ENCODE data around the gene RIMS1. TPM values are rescaled to one million over a fixed set of nuclear protein-coding genes. Genes with fewer than 3 reads are reported as not detected.
"Not testable (repeated sequence)": the region's sequence is repeated elsewhere in the genome, so short reads cannot be mapped to it uniquely, and the experiment has no call there.

RIMS1 gene
- total RNA-seq, 1 donor from 2014 or later = 0.48 TPM

DNA sequence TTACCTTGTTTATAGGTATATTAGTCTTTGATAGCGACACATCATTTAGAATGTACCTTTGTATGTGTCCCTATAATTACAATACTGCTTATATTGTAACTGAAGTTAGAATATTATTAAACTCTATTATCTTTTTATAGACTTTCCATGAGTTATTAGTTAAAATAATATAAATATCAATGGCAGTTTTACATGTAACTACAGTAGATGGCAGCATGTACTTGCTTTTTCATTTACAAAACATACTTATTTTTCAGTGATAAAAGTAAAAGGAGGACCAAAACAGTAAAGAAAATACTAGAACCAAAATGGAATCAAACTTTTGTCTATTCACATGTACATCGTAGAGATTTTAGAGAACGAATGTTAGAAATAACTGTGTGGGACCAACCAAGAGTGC is 364.3 kb downstream of the RIMS1 start:
- no peak for ATAC-seq

DNA sequence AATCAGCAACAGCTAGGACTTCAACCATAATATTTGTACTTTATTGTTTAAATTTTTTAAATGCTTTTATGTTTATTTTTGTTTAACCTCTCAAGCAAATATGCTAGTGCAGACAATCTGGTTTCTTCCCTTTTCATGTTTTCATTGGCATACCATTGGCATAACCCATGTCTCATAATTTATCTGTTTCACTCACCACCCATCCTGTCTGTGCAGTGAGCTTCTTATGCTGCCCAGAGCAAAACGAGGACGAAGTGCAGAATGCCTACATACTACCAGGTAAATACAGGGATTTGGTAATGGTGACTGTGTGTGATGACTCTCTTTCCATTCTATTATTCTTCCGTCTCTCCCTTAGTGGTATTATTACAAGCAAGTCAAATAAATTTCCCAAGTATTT is 374.1 kb downstream of the RIMS1 start:
- ATAC-seq = no peak

DNA sequence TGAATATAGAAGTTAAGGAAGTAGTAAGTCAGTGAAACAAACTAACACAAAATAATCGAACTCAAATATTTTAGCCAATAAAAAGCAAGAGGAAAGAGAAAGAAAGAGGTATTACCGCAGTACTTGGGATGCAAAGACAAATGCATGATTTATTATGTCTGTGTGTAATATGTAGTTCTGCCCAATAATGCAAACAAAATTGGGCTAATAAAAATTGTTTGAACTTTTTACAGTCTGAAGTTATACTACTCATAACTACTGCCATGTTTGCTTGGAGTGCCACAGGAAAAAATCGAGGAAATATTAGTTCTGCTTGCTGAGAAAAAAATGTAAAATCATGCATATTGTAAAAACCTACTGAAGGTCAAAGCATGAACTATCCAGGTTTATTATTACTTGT is 375.2 kb downstream of the RIMS1 start:
- no peak for ATAC-seq

DNA sequence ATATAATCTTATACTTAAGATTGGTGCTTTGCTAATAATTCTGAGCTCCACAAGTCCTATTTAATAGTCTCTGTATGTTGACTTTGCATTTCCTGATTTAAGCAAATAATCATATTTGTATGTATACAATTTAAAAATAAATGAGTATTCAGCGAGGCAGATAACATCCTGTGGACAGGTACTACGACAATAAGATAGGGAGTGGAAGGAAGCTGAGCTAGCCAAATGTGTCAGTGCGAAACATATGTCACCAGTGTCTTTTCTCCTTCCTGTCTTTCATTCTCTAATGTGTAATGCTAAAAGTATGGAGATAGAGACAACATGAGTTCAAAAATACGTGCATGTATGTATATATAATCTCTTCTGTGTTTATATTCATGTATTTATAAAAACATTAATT is 375.9 kb downstream of the RIMS1 start:
- no peak for ATAC-seq

DNA sequence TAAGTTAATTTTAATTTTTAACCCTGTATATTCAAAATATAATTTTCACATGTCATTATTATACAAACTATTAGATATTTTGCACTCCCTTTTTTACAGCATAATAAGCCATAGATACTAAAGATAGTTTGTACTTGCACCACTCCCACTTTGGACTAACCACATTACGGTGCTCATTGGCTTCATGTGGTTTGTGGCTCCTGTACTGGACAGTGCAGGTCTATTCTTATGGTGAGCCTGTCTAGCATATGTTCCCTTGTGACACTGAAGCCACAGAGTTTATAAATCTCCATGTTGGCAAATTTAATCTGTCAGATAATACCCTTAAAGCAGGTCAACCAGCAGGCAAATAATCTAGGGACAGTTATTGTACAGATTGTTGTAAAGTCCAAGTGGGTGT is 381.1 kb downstream of the RIMS1 start:
- no peak for ATAC-seq

DNA sequence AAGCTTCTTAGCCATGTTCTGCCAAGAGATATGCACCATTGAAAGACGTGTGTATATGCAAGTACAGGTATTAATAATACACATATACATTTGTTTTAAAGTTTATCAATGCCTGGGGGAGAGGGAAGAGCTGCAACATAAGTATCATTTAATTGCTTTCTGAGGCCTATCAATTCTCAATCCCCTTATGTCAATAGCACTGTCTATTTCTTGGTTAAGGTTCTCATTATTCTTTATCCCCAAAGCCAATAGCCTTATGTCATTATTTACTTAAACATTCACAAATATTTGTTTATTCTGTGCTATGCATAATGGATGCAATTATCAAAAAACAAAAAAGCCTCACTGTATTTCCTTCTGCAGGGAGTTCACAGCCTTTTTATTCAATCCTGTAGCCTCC is 385.2 kb downstream of the RIMS1 start:
- no peak for ATAC-seq

DNA sequence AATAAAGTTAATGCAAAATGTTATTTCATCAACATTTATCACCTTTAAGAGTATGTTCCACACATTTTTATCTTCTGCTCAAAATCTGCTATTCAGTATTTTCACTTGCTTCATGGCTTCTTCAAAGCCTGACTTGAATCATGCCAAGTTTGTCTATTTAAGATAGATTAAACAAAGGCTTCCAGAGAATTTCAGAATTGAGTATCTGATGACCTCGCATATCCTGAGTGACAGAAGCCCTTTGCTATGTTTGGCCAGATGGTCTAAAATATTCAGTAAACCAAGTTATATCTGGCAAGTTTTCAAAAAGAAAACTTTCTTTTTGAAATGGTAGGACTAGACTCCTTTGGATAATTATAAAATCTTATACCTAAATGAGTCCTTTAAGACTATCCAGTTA is 386.6 kb downstream of the RIMS1 start:
- ATAC-seq = no peak

DNA sequence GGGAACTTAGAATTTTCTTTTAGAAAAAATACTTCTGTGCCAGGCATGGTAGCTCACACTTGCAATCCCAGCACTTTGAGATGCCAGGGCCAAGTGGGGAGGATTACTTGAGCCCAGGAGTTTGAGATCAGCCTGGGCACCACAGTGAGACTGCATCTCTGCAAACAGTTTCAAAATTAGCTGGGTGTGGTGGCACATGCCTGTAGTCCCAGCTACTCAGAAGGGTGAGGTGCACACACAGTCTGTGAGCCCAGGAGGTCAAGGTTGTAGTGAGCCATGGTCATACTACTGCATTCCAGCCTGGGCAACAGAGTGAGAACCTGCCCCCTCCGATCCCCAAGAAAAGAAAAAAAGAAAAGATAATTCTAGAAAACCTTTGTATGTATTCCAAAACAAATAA is 389.5 kb downstream of the RIMS1 start:
- no peak for ATAC-seq

DNA sequence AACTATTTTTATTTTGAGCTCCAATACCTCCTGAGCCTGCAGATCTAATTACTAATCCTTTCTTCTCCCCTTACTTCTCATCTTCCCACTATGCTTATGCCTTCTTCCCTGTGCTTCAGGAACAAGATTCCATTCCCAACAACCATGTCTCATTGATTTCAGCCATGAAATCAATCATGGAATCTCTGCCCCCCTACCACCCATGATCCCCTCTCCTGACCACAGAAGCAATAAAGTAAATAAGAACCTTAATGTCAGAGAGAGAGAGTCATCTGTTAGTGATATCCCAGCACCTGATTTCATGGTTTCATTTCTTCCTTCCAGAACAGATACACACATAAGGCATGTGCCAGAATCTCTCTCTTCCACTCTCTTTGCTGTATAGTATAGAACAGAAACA is 395.9 kb downstream of the RIMS1 start:
- no peak for ATAC-seq

DNA sequence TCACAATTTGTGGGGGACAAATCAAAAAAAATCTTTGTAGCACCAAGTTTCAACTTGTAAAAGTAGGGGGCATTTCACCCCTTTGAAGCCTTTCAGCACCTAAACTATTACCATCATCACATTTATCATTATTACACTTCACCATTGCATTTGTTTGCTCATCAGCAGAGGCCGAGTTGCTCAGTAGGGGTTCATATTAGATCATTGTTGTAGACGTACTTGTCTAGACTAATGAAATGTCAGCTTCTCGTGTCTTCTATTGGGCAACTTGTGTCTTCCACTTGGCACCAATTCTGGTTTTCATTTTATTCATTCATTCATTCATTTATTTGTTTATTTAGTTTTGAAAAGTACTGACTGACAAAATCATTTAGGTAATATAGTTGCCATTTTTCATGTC is 397.2 kb downstream of the RIMS1 start:
- ATAC-seq = no peak

DNA sequence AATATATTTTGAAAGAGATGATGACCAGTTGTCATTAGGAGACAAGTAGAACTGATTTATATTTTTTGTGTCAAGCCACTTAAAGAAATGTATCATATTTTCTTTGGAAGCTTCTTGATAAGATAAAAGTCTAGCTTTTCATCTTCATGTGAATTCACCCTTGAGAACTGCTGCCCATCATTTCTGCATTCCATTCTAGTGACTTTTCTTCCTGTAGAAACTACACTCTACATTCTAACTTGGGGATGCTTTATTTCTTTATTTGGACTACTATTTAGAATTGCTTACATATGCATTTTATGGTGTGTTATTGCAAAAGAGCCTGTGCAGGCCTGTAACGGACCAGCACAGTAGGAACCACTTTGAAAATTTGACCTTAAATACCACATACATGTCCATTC is 400.6 kb downstream of the RIMS1 start:
- no peak for ATAC-seq

DNA sequence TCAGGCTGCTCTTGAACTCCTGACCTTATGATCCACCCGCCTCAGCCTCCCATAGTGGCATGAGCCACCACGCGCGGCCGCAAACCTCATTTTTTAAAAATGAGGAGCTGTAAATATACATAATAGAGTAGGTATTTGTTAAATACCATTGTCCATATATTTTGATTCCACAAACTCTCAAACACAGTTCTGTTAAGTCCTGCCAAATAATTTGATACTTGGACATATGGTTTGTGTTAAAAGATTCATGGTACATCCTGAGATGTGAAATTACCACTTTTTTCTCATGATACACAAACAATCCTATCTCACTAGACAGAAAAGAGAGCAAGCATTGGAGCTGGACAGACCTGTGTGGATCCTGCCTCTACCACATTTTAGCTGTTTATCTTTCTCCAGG is 401.5 kb downstream of the RIMS1 start:
- no peak for ATAC-seq

DNA sequence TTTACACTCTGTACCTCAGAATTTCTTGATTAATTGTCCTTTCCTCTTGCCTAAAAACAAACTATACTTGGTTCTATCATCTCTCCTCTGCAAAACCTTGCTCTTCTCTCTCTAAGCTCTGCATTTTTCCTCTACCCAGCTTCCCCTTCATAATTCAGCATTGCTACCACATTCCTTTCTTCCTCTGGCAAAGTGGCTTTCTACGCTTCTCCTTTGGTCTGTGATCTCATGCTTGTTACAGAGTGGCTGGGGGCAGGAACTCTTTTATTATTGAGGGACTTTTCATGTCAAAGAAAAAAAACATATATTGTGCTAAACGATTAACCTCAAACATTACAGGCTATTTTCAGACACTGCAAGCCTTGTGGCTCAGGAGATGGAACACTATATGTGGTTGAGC is 402.2 kb downstream of the RIMS1 start:
- no peak for ATAC-seq

DNA sequence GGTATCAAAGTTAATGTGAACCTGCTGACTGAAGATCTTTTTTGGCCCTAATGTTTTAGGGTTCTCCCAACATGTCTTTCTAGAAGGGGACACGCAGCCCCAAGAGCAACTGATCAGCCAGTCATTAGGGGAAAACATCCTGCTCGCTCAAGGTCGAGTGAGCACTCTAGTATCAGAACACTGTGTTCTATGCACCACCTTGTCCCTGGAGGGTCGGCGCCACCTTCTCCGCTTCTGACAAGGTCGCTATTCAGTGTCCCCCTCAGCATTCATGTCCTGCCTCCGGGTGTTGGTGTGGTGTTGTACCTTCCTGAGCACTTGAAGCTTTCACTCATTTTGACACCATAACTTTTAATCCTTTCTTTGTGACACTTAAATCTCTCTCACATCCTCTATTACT is 404.3 kb downstream of the RIMS1 start:
- ATAC-seq = no peak

DNA sequence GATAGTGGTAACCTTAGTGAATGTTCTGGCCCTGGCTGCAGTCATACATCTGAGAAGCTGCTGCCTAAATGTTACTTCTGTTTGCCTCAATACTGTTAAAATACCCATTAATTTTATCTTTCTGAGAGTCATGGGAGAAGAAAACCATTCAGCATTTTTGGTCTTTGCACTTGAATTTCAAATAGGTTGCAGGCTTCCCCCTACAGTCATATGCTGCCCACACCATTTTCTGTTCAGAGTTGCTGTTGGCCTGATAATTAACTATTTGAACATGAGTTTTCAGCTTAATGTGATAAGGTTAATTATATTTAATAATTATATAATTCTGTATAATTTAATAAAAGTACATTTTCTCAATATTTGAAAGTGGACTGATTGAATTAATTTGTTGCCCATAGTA is 410.0 kb downstream of the RIMS1 start:
- no peak for ATAC-seq

DNA sequence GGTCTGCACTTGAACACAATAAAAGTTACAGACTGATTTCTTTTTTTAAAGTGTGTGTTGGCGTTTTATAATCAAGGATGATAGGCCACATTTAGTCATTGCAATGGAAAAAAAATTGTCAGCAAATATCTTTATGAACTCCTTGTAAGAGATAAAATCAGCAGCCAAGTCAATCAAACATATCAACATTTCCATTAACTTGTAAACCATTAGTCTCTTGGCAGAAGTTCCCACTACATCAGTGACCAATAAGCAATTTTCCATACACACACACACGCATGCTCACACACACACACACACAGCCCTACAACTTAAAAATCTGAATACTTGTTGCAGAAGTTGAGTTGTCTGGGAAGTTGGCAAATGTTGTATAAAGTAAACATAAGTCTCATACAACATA is 419.6 kb downstream of the RIMS1 start:
- no peak for ATAC-seq

DNA sequence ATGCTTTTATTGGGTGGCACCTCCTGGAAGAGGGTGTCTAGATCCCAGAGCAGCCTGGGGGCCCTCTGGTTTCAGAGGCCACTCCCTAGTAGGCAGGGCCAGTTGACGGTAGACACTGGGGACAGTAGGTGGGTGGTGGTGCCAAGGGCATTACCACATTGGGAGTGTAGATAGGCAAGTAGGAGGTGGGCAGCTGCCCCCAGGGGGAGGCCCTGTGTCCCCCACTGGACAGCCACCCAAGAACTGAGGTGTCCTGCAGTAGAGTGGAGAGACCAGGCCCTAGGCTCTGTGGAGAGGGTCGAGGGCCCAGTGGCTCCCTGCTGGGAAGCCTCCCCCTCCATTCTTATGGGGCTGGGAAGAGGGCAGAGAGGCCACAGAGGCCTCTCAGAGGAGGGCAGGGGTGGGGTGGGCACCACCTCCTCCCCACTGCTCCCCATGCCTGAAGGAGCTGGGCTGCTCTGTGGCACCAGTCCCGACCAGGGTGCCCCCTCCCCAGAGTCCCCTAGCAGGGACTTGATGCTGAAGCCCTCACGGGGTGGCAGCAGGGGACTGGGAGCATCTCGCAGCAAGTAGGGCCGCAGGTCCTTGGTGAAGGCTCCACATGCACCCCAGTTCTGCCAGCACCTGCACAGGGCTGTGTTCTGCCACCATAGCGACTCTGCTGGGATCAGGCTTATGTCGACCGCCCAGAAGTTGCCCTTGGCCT is 430.5 kb downstream of the RIMS1 start:
- ATAC-seq = no peak

DNA sequence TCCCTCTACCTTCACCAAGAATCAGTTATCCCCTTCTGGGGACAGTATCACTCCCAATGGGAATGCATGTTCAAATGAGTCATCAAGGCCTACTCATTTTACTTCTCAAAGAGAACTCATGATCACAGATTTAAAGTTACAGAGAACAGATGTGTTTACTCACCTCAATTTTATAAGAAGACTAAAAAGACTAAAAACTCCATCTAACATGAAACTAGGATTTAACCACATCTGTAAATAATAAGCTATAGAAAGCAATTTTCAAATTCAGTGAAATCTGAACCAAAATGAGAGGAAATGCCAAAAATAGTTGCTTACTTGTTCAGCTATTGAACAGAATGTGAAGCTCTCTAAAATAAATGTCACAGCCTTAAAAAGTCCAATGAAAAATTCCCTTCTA is 435.4 kb downstream of the RIMS1 start:
- ATAC-seq = no peak

DNA sequence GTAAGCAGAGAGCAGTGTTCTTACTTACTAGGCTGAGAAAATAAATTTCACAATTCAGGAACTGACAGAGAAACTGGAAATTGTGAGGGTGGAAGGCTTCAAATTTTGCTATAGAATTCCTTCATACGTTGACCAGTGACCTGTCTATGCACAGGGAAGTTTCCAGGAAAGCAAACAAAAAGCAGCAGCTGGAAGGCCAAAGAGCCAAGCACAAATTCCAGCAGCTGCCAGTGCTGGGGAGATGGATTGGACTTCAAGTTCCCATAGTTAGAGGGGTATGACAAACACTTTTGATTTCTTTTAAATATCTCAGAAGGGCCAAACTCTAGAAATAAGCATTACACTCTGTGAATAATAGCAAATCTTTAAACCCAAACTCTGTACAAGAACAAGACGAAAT is 436.4 kb downstream of the RIMS1 start:
- ATAC-seq = no peak

DNA sequence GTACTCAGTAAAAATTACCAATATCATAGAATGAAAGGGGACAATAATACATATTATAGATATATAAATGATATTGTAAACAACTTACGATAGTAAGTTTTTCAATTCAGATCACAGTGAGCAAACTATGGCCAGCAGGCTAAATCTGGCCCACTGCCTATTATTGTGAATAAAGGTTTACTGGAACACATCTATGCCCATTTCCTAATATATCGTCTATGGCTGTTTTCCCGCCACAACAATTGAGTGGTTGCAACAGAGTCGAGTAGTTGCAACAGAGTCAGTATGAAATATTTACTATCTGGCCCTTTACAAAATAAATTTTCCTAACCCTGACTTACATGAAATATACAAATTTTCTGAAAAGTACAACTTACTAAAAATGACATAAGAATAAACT is 438.2 kb downstream of the RIMS1 start:
- ATAC-seq = no peak

DNA sequence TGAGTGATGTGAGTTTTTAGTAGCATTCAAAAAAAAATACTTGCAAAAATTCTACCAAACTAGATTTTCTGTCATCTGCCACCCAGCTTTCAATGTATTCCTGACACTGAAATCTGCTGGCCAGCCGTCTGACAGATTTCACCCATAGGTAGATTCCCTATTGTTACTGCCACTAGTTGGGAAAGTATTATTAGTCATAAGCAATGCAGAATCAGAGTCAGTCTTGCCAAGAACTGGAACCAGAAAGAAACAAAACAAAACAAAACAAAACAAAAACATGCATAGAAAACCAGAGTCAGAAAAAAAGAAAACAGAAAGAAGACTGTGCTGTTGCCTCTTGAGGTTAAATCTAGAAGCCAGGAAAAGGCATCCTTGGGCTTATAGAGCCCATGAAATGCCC is 442.4 kb downstream of the RIMS1 start:
- ATAC-seq = no peak

DNA sequence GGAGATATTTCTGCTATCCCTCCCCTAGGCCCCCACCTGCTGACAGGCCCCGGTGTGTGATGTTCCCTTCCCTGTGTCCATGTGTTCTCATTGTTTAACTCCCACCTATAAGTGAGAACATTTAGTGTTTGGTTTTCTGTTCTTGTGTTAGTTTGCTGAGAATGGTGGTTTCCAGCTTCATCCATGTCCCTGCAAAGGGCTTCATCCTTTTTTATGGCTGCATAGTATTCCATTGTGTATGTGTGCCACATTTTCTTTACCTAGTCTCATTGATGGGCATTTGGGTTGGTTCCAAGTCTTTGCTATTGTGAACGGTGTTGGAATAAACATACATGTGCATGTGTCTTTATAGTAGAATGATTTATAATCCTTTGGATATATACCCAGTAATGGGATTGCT is 448.9 kb downstream of the RIMS1 start:
- ATAC-seq = not testable (repeated sequence)

DNA sequence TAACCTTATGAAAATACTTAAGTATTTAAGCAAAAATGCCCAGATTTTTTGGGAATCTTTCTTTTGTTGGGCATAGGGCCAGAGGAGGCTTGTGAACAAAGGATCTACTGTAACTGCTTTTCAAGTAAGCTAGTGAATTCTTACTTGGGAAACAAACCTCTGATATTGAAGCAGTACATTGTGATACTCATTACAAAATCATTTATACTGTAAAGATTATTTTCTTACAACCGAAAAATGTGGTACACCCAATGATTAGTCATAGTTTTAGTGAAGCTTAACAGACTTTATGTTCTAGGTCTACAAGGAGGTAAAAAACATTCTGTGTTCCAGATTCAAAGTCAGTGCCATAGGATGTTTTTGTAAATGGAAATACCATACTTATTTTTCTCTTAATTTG is 462.6 kb downstream of the RIMS1 start:
- no peak for ATAC-seq

DNA sequence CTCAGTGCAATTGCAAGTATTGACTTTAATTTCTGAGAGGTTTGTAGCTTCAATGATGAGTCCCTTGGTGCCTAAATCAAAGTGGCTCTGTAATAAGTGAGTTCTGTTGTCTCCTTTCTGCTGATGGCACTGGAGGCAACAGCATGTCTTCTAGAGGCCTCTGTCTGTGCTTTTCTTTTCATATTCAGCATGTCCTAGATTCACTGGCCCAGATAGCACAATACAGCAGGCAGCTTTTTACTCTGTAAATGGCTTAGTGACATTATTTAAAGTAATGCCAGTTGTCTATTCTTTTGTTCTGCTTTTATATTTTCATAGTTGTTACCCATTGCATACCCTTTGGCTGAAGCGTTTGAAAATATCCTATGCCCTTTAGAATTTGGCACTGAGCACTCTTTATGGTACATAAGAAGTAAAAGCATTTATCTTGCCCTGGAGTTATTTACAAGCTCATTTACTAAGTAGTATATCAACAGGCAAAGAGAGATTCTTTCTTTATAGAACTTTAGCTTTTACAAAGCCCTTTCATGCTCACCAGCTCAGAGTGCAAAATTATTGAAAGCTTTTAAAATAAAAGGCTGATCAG is 464.0 kb downstream of the RIMS1 start:
- no peak for ATAC-seq
